COLO668 (cell line): ENCODE results near the gene PLCE1.
"Not testable (repeated sequence)": the region's sequence is repeated elsewhere in the genome, so short reads cannot be mapped to it uniquely, and the experiment has no call there.

Source experiments
- DNase-seq: peaks from one replicate; lab custom pipeline; 2025; ENCODE audit not compliant: unreplicated experiment; lab: John Stamatoyannopoulos, UW

Gene PLCE1

DNA sequence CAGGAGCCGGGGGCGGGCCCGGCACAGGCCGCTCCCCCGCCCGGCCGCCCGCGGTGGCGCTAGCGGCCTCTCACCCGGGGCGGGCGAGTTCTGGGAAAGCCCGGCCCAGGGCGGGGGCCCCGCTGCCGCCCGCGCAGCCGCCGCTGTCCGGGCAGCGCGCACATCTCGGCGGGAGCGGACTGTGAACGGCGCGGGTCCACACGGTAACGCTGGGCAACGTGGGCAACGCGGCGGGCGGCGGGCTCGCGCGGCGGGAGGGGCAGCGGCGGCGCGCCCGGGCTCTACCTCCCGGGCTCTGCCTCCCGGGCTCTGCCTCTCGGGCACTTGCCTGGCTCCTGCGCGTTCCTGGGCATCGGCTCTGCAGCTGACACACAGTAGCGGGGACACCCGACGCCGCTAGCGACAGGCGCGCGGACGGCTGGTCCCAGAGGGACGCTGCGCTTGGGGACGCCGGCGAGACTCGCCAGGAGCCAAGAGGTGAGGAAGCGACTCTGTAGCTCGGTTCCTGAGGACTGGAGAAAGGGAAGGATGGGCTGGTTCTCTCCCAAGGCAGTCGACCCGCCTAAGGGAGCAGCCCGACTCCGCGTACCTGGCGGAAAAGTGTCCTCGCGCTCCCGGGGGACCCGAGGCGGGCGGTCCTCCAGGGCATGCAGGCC lies at the start of gene PLCE1:
Gene PLCE1 (plus strand): TSS at position 150 of the 656 bp plus-strand sequence. CDS start 37,116 bp downstream, outside the sequence.
- DNase-seq: peak; percentile 77

DNA sequence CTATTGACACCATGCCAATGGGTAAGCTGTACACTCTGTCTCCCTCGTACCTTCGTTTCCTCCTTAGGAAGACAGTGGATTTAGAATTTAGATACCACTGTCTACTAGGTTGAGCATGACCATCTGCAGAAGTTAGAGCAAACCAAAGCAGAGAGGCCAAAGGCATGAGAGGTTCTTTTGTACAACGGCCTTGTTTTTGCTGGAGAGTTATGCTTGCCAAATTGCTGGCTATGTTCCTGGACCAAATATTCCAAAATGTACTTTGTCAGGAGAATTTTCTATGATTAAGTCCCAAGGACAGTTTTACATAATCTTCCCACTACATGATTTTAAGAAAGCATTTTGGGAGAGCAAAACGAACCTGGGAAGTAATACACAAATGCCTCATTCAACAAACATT lies 47.9 kb upstream of the PLCE1 start:
- DNase-seq: no peak

DNA sequence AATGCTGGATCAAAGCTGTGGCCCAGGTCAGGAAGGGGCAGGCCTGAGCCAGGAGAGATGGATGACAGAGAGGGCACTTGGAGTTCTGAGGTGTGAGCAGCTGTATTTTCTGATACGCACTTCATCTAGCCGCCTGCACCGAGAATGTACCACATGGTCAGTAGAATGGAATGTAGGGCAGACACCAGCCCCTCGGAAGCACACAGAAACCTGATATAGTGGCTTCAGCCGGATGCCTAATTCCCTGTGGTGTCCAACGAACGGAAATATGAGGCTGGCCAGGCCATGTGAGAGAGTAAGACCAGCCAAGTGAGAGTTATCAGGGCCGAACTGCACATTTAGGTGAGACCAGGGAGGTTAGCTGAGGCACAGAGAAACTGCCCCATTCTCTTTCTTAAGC lies 46.7 kb upstream of the PLCE1 start:
- DNase-seq: no peak

DNA sequence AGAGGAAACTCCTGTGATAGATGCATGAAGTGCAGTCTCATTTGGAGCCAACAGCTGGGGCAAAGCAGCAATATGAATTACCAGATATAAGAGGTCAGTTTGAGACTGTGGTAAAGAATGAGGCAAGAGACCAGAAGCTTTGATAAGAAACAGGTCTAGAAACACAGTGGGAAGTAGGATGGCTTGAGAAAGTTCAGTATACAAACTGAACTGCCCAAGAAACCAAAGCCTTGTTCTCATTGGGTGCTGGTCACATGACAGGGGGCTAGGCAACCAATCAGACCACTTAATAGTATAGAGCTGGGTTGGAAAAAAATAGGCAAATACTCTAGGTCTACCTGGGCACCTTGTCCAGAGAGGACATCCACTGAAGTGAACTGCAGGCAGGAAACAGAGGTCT lies 46.2 kb upstream of the PLCE1 start:
- DNase-seq: no peak

DNA sequence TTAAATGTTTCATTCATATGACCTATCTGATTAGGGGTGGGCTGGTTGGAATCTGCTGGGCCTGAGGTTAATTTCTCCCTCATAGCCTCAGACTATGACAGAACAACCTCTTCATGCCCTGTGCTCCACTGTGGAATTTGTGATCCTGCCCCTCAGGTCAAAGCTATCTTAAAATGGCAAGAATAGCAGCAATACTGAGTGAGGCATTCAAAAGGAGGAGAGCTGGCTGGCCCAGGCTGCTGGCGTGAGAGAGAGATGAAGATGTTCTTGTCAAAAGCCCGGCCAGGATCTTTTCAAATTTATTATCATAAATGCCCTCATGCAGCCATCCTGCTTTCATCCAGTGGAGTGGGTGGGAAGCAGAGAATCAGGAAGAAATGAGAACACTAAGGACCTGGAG lies 41.8 kb upstream of the PLCE1 start:
- DNase-seq: no peak

DNA sequence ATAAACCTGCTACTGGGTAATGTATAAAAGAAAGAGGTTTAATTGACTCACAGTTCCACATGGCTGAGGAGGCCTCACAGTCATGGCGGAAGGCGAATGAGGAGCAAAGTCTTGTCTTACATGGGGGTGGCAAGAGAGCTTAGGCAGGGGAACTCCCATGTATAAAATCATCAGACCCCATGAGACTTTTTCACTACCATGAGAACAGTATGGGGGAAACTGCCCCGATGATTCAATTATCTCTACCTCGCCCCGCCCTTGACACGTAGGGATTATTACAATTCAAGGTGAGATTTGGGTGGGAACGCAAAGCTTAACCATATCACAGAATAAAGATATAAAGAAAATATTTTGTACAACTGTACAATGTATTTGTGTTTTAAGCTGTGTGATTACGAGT lies 39.4 kb upstream of the PLCE1 start:
- no peak for DNase-seq

DNA sequence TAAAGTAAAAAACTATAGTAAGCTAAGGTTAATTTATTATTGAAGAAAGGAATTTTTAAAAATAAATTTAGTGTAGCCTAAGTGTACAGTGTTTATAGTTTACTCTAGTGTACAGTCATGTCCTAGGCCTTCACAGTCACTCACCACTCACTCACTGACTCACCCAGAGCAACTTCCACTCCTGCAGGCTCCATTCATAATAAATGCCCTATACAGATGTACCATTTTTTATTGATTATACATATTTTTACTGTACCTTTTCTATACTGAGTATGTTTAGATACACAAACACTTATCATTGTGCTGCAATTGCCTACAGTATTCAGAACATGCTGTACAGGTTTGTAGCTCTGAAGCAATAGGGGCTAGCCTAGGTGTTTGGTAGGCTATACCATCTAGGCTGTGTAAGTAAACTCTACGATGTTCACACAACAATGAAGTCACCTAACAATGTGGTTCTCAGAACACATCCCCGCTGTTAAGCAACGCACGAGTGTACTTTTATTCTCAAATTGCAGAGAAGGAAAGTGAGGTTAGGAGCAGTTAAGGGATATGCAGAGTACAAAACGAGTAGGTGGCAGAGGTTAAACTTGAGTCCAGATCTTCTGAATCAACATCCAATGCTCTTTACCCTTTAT lies 38.9 kb upstream of the PLCE1 start:
- DNase-seq: no peak

DNA sequence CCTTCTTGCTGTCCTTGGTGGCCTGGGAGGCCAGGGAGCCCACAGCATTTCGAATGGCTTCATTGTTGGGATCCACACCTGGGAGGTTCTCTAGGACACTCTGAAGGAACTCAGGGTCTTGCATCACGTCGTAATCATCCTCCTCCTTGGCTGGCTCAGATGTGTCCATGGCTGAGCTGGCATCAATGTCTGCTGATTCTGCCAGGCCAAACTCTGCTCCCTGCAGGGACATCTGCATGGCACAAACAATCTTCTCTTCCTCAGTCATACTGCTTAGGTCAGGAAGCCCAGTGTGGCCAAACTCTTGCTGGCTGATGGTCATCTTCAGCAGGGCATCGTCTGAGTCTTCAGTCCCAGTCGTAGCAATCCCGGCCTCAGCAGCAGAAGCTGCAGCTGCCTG lies 34.9 kb upstream of the PLCE1 start:
- no peak for DNase-seq

DNA sequence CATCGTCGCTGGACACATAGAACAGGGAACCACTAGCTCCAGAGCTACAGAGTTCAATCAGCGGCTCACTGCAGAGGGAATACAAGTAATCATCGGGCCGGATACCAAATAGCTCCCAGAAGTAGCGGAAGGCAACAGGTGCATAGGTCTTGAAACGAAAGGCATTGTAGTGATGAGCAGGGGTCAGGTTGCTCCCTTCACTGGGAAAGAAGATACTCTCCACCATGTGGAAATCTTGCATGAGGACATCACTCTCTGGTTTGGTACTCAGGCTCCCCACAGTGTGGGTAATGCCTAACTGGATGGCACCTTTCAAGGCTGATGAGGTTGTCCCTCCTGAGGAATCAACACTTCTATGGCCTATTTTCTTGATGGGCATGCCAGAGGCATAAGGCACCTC lies 32.7 kb upstream of the PLCE1 start:
- DNase-seq: not testable (repeated sequence)

DNA sequence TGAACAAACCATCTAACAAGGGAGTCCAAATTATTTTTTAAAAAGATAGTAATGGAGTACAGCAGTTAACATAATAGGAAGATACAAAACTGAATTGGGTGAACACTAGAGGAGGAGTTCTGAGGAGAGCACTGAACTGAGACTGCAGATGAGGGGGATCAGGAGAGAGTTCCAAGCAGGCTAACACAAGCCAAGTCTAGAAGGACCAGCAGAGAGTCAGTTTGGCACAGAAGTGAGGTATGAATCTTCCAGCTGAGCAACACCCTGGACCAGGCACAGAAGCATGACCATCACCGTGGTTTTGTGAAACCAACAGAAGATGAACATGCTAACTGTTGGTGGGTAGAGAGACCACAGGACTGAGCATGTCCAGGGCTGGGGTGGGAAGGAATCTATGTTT lies 30.8 kb upstream of the PLCE1 start:
- DNase-seq: no peak

DNA sequence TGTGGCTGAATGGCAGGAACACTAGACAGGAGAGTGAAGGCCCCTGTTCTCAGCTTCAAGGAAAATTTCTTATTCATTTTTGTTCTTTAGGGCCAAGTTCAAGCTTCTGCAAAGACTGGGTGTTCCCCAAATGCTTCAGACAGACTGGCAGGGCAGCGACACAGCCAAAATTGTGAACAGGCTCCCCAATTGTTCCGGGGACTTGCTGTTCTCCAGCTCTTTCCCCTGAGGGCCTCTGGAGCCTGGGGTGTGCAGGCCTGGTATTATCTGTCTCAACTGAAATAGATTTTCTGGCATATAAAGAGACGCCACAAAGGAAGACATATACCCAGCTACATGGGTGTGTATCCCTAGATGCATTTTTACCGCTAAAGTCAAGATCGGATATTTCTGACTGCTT lies 30.3 kb upstream of the PLCE1 start:
- DNase-seq: no peak

DNA sequence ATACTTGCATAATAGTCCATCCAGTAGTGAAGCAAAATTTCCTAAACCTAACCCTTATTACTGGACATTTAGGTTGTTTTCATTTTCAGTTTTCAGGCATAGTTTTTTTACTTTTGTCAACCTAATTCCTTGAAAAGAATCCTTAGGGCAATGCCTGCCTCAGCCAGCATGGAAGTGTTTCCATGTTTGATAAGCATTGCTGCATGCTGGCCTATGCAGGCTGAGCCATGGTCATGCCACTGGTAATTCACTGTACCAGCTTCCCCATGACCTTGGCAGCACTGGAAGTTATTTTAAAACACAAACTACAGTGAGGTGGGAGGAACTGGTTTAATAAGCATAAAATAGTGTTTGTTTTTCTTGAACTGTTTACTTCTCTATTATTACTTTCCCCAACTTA lies 27.8 kb upstream of the PLCE1 start:
- no peak for DNase-seq

DNA sequence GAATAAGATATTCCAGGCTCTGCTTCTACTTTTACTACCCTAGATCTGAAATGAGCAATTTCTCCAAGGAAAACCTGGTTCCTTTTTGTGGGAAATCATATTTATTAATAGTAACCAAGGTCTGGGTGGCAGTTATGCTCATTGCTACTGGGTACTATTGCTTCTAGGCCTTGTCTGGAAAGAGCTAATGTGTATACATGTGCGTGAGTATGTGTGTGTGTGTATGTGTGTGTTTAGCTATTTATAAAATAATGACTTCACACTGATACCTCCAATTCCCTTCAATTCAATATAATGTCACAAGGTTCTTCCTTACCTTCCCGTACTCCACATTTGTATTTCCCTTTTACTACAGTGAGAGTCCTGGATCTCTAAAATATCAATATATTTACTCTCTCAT lies 26.0 kb upstream of the PLCE1 start:
- DNase-seq: no peak

DNA sequence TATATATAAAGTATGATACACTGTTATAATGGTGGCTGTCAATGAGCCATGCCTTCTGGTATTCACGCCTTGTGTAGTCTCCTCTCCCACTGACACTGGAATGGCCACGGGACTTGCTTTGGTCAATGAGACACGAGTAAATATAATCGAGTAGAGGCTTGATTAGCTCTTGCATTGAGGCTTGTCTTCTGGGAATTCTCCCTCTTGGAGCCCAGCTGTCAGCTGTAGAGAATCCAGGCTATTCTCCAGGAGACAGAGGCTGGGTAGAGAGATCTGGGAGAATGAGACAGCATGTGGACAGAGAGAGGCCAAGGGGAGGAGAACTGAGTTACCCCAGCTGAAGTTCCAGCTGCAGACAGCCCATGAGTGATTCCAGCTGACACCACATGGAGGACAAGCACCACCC lies 25.2 kb upstream of the PLCE1 start:
- no peak for DNase-seq

DNA sequence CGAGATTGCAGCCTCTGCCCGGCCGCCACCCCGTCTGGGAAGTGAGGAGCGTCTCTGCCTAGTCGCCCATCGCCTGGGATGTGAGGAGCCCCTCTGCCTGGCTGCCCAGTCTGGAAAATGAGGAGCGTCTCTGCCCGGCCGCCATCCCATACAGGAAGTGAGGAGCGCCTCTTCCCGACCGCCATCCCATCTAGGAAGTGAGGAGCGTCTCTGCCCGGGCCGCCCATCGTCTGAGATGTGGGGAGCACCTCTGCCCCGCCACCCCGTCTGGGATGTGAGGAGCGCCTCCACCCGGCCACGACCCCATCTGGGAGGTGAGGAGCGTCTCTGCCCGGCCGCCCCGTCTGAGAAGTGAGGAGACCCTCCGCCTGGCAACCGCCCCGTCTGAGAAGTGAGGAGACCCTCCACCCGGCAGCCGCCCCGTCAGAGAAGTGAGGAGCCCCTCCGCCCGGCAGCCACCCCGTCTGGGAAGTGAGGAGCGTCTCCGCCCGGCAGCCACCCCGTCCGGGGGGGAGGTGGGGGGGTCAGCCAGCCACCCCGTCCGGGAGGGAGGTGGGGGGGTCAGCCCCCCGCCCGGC lies 23.2 kb upstream of the PLCE1 start:
- not testable (repeated sequence) for DNase-seq

DNA sequence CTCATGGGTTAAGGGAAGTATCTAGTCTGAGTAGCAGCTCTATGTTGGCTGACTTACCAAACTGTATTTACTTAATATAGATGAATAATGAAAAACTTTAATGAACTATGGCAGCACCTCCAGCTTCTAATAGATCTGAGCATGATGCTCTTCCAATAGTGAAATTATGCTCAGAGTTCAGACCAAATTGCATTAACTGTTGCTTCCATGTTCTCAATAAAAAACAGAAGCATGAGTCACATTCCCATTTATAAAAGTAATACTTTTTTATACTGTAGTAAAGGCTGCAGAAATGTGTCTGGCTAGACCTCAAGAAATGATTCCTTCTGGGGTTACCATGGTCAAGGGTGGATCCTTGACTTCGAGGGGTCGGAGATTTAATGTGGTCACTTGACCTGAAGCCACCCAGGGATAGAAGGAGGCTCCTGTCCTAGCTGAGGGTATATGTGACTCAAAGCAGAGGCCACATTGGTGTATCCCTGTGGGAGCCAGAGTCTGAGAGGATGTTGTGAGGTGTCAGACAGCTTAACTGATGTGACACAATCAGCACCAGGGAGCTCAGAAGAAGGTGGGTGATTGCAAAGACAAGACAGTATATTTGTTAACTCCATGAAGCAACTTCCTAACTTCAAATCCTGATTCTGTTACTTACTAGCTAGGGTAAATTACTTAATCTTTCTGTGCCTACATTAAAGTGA lies 19.8 kb upstream of the PLCE1 start:
- no peak for DNase-seq

DNA sequence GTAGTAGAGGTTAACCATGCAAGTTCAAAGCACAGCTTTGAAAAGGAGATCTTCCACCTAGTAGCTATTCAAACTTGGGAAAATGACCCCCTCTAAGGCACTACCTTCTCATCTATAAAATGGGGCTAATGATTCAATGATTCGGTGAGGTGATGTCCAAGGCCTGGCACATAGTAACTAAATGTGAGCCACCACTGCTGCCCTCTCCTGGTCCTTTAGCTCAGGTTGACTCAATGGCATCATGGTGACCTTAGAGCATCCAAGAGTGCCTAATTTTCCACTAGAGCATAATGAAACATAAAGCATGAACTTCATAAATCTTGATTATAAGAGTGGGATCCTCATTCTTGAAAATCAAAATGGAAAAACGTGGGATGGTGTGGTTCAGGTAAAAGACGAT lies 16.3 kb upstream of the PLCE1 start:
- DNase-seq: no peak

DNA sequence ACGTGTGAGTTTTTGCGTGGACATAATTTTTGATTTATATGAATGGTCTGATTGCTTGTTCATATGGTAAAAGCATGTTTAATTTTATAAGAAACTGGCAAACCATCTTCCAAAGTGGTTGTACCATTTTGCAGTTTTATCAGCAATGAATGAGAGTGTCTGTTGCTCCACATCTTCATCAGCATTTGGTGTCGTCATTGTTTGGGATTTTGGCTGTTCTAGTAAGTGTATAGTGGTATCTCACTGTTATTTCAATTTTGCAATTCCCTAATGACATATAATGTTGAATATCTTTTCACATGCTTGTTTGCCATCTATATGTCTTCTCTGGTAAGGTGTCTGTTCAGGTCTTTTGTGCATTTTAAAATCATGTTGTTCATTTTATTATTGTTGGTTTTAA lies 13.2 kb upstream of the PLCE1 start:
- DNase-seq: no peak

DNA sequence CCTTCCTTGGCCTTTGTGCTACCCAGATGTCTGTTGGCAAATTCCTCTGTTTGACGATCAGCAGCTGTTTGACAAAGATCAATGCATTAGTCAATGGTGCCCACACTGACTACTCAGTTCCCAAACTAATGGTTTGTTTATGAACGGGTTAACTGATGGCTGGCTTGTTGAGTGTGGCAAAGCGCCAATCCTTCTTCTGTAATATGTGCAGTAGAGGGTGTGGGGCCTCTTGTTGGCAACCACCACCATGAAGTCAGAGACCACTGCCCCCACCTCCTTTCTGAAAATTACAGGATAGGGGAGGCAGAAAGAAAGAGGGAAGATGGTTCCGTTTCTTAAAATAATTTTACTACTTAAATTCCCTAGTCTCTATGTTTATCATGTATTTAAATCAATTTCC lies 2.6 kb upstream of the PLCE1 start:
- DNase-seq: no peak

DNA sequence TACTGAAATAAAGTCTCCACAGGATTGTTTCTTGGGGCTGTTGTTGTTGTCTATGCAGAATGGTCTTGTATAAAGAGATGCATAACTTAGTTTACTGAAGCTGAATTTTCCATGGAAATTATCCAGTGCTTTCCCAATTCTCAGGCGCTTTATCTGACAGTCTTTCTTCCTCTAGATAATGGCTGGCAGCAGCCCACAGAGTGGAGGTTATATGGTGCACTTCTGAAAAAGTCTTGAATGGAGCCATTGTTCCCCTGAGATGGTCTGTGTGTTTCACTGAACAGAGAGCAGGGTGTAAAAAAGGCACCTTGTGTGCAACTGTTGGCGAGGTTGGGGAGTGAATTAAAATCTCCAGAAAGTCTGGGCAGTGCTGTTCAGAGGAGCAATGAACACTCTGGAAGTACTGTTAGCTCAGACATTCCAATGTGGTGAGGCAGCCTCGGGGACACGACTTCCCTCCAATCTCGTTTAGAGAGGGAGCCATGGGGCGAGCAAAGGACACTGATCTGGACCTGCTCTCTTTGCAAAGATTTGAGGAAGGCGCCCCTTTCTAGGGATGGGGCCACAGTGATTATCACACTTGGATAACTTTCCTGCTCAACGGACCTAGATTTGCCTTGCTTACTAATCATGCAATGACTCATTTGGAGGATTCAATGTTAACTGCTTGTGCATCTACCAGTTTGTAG lies 2.0 kb upstream of the PLCE1 start:
- no peak for DNase-seq

DNA sequence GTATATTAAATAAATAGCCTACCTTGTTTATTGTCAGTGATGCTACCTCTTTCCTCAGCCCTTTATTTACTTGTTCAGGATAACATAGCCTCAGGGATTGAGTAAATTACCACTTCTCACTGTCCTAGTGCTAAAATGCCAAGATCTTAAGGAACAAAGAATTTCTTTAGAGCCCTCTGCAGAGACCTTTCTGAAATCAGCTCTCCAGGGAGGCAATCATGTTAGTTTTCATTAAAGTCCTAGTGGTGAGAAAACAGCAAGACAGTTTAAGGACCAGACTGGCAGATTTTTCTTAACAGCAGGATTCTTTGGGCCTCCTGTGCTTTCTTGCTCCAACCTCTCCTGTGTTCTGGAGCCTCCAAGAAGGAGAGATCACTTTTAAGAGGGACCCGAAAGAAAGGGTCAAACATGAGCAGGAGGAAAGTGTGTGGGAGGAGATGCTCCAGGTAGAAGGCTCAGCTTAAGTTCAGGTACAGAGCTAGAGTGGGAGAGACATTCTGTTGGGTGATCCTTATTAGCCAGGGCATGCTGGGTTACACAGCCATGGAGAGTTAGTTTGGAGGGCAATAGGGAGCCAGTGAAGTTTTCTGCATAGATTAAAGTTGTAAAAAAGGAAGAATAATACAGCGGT lies 1.2 kb upstream of the PLCE1 start:
- DNase-seq: no peak
